HG02763 (cell line): Measurements from ENCODE around the gene ZNF582.

Experiments used
- ATAC-seq: cut with Tn5 transposase; IDR thresholded peaks from one replicate; pipeline ENCODE4 v1.9.1; 2021; ENCODE audit warnings: mild to moderate bottlenecking, moderate library complexity; ENCODE audit not compliant: unreplicated experiment

The ZNF582 gene

GRCh38 chr19:56393119-56394012 lies at the start of gene ZNF582:
TSS of gene ZNF582 (minus strand) at chr19:56393534. CDS start at chr19:56391752, 1,782 bp downstream.
- ATAC-seq, result peak; percentile 92

- ATAC-seq, result no peak
Measured at GRCh38 chr19:56441206-56441792, 48.0 kb upstream of the ZNF582 start.

- ATAC-seq, result no peak
Measured at GRCh38 chr19:56423985-56424353, 30.6 kb upstream of the ZNF582 start.

- ATAC-seq, result no peak
Measured at GRCh38 chr19:56423276-56423984, 30.1 kb upstream of the ZNF582 start.

GRCh38 chr19:56405062-56405461 lies 11.7 kb upstream of the ZNF582 start:
- no peak for ATAC-seq

GRCh38 chr19:56404705-56405056 lies 11.3 kb upstream of the ZNF582 start:
- ATAC-seq, result no peak

- peak; percentile 82 for ATAC-seq
Measured at GRCh38 chr19:56403764-56404704, 10.7 kb upstream of the ZNF582 start, which contains the start of gene ZNF583. TSS of gene ZNF583 (plus strand) at chr19:56404332. CDS start at chr19:56407115, 2,783 bp downstream.

GRCh38 chr19:56403261-56403660 lies 9.9 kb upstream of the ZNF582 start:
- no peak for ATAC-seq

- no peak for ATAC-seq
Measured at GRCh38 chr19:56400485-56400884, 7.2 kb upstream of the ZNF582 start.

GRCh38 chr19:56398809-56399208 lies 5.5 kb upstream of the ZNF582 start:
- ATAC-seq, result no peak

GRCh38 chr19:56383826-56384605 lies 9.3 kb downstream of the ZNF582 start:
- ATAC-seq, result no peak

GRCh38 chr19:56377105-56377924 lies 16.0 kb downstream of the ZNF582 start:
- ATAC-seq, result no peak

GRCh38 chr19:56372281-56372680 lies 21.1 kb downstream of the ZNF582 start:
- no peak for ATAC-seq

GRCh38 chr19:56369886-56370676 lies 23.3 kb downstream of the ZNF582 start:
- ATAC-seq, result no peak

- peak; percentile 71 for ATAC-seq
Measured at GRCh38 chr19:56367829-56368711, 25.3 kb downstream of the ZNF582 start.

GRCh38 chr19:56360841-56361240 lies 32.5 kb downstream of the ZNF582 start:
- ATAC-seq, result no peak

GRCh38 chr19:56356944-56357343 lies 36.4 kb downstream of the ZNF582 start:
- ATAC-seq, result no peak
